ENCODE measurements around the gene MEI1. TPM values are rescaled to one million over a fixed set of nuclear protein-coding genes. Genes with fewer than 3 reads are reported as not detected.

The MEI1 gene
- total and polyA plus RNA-seq, 8 donors = 1.6 to 15.2 (median 3.4) TPM; not detected in 2

DNA sequence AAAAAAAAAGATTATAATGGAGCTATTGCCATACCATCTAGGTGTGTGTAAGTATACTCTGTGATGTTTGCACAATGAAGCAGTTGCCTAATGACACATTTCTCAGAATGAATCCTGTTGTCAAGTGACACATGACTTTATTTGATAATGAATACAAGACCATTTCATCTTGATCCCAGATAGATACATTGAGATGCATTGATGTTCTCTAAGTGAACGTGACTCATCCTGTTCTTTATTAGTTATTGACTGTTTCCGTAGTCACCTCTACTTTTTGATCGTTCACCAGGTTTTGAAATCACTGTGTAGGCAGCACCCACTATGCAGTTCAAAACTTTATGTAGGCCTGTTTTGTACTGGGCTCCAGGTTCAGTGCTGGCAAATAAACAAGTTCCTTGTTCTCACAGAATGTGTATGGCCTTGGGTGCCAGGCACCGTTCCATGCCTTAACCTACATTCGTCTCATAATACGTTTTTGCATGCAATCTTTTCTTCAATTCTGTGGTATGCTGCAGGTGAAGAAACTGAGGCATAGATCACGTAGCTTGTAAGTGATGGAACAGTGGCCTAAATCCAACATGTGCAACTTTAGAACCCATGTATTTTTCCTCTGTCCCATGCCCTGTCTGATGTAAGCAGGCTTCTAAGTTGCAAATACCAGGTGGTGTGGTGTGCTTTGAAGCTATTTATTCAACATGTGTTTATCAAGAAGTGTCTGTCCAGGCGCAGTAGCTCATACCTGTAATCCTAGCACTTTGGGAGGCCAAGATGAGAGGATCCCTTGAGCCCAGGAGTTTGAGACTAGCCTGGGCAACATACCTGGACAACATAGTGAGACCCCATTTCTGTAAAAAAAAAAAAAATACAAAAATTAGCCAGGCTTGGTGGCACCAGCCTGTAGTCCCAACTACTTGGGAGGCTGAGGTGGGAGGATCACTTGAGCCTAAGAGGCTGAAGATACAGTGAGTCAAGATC, 144.0 kb downstream of the MEI1 start:
- DNase-seq = no peak
- intact Hi-C loops (cut with DNase I; ENCODE audit: low total_unique reads) = no loop called here
- TF ChIP-seq POLR2A (IDR thresholded peaks at IDR 0.05) (no peak), EP300 (IDR thresholded peaks at IDR 0.05) (no peak), POLR2AphosphoS5 (IDR thresholded peaks at IDR 0.05) (no peak)
- TF ChIP-seq, protein P1, sequence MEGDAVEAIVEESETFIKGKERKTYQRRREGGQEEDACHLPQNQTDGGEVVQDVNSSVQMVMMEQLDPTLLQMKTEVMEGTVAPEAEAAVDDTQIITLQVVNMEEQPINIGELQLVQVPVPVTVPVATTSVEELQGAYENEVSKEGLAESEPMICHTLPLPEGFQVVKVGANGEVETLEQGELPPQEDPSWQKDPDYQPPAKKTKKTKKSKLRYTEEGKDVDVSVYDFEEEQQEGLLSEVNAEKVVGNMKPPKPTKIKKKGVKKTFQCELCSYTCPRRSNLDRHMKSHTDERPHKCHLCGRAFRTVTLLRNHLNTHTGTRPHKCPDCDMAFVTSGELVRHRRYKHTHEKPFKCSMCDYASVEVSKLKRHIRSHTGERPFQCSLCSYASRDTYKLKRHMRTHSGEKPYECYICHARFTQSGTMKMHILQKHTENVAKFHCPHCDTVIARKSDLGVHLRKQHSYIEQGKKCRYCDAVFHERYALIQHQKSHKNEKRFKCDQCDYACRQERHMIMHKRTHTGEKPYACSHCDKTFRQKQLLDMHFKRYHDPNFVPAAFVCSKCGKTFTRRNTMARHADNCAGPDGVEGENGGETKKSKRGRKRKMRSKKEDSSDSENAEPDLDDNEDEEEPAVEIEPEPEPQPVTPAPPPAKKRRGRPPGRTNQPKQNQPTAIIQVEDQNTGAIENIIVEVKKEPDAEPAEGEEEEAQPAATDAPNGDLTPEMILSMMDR (IDR thresholded peaks at IDR 0.05) = no peak
- H3K4me1 ChIP-seq = peaks cover 83 to 97% (median 94%) of the 10 kb centered on the region in 4 donors
- WGBS, 5 donors = 36 to 60% (median 49%) methylated on average over 8 of the region's 8 CpGs
- peak overlapping the region; percentile 55 to 84 (median 74) for H3K27ac ChIP-seq
- H3K36me3 ChIP-seq = no peaks in the 10 kb centered on the region
- H3K9me3 ChIP-seq = no peaks in the 10 kb centered on the region
- H3K4me3 ChIP-seq = no peak overlapping the region
- H3K27me3 ChIP-seq = no peaks in the 10 kb centered on the region

DNA sequence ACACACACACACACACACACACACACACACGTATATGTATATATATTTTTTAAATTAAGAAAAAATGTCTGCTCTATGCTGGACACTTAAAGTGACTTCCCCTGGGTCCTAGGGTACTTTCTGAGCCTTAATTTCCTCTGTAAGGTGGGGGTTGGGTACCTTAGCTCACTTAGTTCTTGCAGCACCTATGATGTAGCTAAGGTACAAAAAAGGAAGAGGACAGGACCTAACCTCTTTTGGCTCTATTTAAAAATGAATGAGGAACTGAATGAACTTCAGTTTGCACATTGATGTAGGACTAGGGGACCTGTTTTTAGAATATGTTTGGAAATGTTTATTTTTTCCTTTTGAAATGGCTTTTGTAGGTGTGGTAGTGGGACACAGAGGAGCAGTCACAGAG, 144.7 kb downstream of the MEI1 start:
- intact Hi-C loops (cut with DNase I; ENCODE audit: low total_unique reads) = no loop called here
- Histone ChIP-seq H3K4me1 (peaks cover 80 to 97% (median 92%) of the 10 kb centered on the region in 4 donors), H3K36me3 (no peaks in the 10 kb centered on the region), H3K9me3 (no peaks in the 10 kb centered on the region), H3K27ac (peak overlapping the region; percentile 43 to 84 (median 74)), H3K4me3 (no peak overlapping the region), H3K27me3 (no peaks in the 10 kb centered on the region)
- WGBS, 5 donors = 46 to 81% (median 52%) methylated on average over 1 of the region's 1 CpG
- TF ChIP-seq, protein P1 (IDR thresholded peaks at IDR 0.05) = no peak
- TF ChIP-seq POLR2AphosphoS5 (IDR thresholded peaks at IDR 0.05) = no peak
- TF ChIP-seq EP300 (IDR thresholded peaks at IDR 0.05) = no peak
- TF ChIP-seq POLR2A (IDR thresholded peaks at IDR 0.05) = no peak
- no peak for DNase-seq

DNA sequence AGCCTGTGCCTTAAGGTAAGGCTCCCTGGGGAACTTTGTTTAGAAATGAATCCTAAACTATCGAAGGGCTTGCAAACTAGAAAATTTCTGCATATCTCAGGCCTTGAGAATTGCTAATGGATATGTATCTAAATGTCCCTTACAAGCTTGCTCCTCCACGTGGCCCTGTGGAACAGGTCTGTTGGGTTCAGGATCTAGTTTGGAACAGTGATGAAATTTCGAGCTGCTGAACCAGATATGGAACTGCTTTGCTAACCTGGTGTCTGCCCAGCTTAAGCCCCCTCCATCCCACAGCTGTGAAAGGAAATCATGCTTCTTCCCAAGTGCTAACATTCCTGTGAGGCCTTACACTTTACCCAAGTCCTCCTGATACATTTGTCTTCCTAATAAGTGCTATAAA, 145.2 kb downstream of the MEI1 start:
- H3K27me3 ChIP-seq = no peaks in the 10 kb centered on the region
- 20 to 49% (median 26%) methylated on average over 3 of the region's 3 CpGs for WGBS, 5 donors
- peak overlapping the region; percentile 43 to 84 (median 74) for H3K27ac ChIP-seq
- no peaks in the 10 kb centered on the region for H3K9me3 ChIP-seq
- no peak overlapping the region for H3K4me3 ChIP-seq
- TF ChIP-seq EP300 (IDR thresholded peaks at IDR 0.05) (no peak), POLR2AphosphoS5 (IDR thresholded peaks at IDR 0.05) (peak in 2 of 3 donors; percentile 22 to 27)
- intact Hi-C loops (cut with DNase I; ENCODE audit: low total_unique reads) = no loop called here
- peak; percentile 78 to 80 for DNase-seq
- H3K4me1 ChIP-seq = peaks cover 78 to 97% (median 88%) of the 10 kb centered on the region in 4 donors
- H3K36me3 ChIP-seq = no peaks in the 10 kb centered on the region

DNA sequence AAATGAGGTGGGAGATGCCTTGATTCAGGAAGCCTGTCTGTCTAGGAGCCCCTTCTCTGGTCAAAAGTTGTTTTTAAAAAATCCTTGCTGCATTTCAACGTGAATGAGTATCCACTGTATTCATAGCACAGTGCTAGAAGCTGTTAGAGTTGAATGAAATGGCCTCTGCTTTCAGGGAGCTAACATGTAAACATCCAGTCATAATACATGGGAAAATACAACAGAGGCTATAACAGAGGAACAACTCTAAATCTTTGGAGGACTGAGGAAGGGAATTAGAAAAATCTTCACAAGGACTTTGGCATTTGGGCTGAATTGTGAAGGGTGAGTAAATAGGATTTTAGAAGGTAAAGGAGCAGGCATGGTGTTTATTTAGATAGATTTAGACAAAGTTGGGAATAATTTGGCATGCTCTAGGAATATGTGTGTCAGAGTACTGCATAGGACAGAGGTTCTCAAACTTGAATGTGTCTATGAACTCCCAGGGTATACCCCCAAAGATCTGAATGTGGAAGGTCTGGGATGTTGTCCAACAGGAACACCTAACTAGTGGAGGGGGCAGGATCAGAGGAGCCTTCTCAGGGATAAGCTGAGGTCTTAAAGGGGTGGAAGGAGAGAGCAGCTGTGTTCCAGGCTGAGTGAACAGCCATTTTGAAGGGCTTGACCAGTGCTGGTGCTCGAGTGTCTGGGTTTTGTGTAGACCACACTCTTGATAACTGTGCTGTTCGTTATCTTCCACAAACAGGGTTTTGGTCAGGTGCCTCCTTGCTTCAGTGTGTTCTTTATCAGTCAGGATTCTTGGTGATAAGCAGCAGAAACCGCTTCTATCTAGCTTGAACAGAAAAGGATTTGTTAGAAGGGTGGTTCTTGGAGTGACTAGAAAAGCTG, 146.3 kb downstream of the MEI1 start:
- TF ChIP-seq POLR2A (IDR thresholded peaks at IDR 0.05) (no peak), EP300 (IDR thresholded peaks at IDR 0.05) (no peak), POLR2AphosphoS5 (IDR thresholded peaks at IDR 0.05) (peak in 2 of 3 donors; percentile 31 to 69)
- intact Hi-C loops (cut with DNase I; ENCODE audit: low total_unique reads) = no loop called here
- Histone ChIP-seq H3K36me3 (no peaks in the 10 kb centered on the region), H3K27ac (peak overlapping the region; percentile 43 to 84 (median 74)), H3K4me1 (peaks cover 75 to 89% (median 80%) of the 10 kb centered on the region in 4 donors), H3K4me3 (no peak overlapping the region), H3K27me3 (no peaks in the 10 kb centered on the region), H3K9me3 (no peaks in the 10 kb centered on the region)
- DNase-seq = peak in 1 of 2 donors; percentile 41
- WGBS, 5 donors = 19 to 42% (median 35%) methylated on average over 4 of the region's 4 CpGs

Measured in stomach (tissue), 9 donors.